Body of pancreas (tissue), 4 donors: Measurements from ENCODE around the gene GNB1. TPM values are rescaled to one million over a fixed set of nuclear protein-coding genes. Genes with fewer than 3 reads are reported as not detected.

Source experiments
- ATAC-seq: fragments of 150-250 bp; one replicate; pipeline ENCODE4 v1.9.1; 2016
- DNase-seq, 4 donors: peaks; one replicate each; pipeline ENCODE4 v3.0.0-alpha.2; 2019
- H3K27ac ChIP-seq, 4 donors: fragments of 200-600 bp; sonication (generic); 1 replicate in 3 of 4; 2 replicates in 1 of 4; pipeline versions ENCODE4 v1.5.1 to v1.6.1; 2016 to 2019; ENCODE audit warnings: mild to moderate bottlenecking in 1 of 4, mixed read lengths in 1 of 4, moderate library complexity in 1 of 4
- H3K27me3 ChIP-seq, 2 donors: fragments of 200-600 bp; sonication (generic); one replicate each; pipeline ENCODE4 v1.6.0; 2016; ENCODE audit warnings: mild to moderate bottlenecking in 1 of 2
- H3K36me3 ChIP-seq, 2 donors: fragments of 200-600 bp; sonication (generic); replicated peaks in 1 of 2; 2 replicates each; pipeline ENCODE4 v1.5.1; 2016; ENCODE audit warnings: low read depth in 2 of 2; ENCODE audit not compliant: insufficient read depth in 1 of 2
- H3K4me1 ChIP-seq: fragments of 200-600 bp; sonication (generic); one replicate; pipeline ENCODE4 v1.6.0; 2016
- H3K4me3 ChIP-seq, 2 donors: fragments of 200-600 bp; sonication (generic); 1 replicate in 1 of 2; 2 replicates in 1 of 2; pipeline ENCODE4 v1.5.1; 2016 to 2019
- H3K9me3 ChIP-seq, 3 donors: fragments of 200-600 bp; sonication (generic); 1 replicate in 2 of 3; 2 replicates in 1 of 3; pipeline ENCODE4 v1.5.1; 2016
- POLR2A ChIP-seq, 3 donors: fragments of 450-650 bp; IDR thresholded peaks; one replicate each; pipeline ENCODE4 v1.6.1; 2016; ENCODE audit warnings: antibody characterized with exemption in 3 of 3, mild to moderate bottlenecking in 2 of 3
- WGBS, 2 donors: methylation state at CpG; one replicate each; pipeline ENCODE4 v1.1.5; 2017; 5-methylcytosine and 5-hydroxymethylcytosine counted together
- intact Hi-C: fragments of 100-400 bp; cut with DNase I; formaldehyde crosslinking; loops from one replicate; pipeline ENCODE4 v1.15.1; 2023
- total RNA-seq, 2 donors: library from RNA; depleted of rRNA; stranded (reverse); fragments of >200 nt; gene quantifications; one replicate each; pipeline ENCODE4 v1.1.0, GENCODE V29; 2016
- TF ChIP-seq, protein P1 (sequence below), 7 experiments: fragments of 450-650 bp in 4 of 7; fragments of 200-600 bp in 3 of 7; sonication (generic) in 3 of 7; IDR thresholded peaks; one replicate each; pipeline ENCODE4 v1.5.1; 2016 to 2019; ENCODE audit warnings: antibody characterized with exemption in 7 of 7

The GNB1 gene
- total RNA-seq, 2 donors from 2014 or later = 71.3 to 79.1 TPM

DNA sequence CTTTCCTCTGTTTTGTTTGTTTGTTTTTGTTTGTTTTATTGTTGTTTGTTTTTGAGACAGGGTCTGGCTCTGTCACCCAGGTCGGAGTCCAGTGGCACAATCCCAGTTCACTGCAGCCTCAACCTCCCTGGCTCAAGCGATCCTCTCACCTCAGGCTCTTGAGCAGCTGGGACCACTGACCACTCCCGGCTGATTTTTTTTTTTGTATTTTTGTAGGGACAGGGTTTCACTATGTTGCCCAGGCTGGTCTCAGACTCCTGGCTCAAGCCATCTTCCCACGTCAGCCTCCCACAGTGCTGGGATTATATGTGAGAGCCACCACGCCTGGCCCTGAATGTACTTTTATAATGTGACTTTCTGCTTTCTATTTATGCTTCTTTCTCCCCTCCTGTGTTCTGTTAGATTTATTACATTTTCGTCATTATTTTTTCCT, 19.2 kb upstream of the GNB1 start:
- H3K27ac ChIP-seq = peak overlapping the region in 2 of 4 donors; percentile 91 to 95
- H3K27me3 ChIP-seq = no peaks in the 10 kb centered on the region
- no peaks in the 10 kb centered on the region for H3K36me3 ChIP-seq
- DNase-seq (peak in 1 of 4 donors; percentile 1), ATAC-seq (no peak)
- intact Hi-C loops = no loop called here
- H3K4me3 ChIP-seq = no peak overlapping the region
- TF ChIP-seq, protein P1, sequence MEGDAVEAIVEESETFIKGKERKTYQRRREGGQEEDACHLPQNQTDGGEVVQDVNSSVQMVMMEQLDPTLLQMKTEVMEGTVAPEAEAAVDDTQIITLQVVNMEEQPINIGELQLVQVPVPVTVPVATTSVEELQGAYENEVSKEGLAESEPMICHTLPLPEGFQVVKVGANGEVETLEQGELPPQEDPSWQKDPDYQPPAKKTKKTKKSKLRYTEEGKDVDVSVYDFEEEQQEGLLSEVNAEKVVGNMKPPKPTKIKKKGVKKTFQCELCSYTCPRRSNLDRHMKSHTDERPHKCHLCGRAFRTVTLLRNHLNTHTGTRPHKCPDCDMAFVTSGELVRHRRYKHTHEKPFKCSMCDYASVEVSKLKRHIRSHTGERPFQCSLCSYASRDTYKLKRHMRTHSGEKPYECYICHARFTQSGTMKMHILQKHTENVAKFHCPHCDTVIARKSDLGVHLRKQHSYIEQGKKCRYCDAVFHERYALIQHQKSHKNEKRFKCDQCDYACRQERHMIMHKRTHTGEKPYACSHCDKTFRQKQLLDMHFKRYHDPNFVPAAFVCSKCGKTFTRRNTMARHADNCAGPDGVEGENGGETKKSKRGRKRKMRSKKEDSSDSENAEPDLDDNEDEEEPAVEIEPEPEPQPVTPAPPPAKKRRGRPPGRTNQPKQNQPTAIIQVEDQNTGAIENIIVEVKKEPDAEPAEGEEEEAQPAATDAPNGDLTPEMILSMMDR (IDR thresholded peaks at IDR 0.05) = no peak
- TF ChIP-seq POLR2A (IDR thresholded peaks at IDR 0.05) = no peak
- no peaks in the 10 kb centered on the region for H3K9me3 ChIP-seq
- peaks cover 55% of the 10 kb centered on the region for H3K4me1 ChIP-seq
- 66 to 80% methylated on average over 6 of the region's 6 CpGs for WGBS, 2 donors

DNA sequence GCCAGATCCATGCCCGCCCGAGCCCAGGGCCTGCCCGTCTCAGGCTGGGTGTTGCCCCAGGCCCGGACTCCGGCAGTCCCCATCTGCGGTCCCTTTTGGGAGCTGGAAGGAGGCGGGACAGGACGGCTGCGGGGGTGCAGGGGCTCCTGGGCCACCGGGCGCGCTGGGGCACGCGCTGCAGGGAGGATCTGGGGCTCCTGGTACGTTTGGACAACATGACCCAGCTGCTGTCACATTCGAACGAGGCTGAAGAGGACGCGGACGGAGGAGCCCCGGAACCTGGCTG, 17.6 kb upstream of the GNB1 start:
- Histone ChIP-seq H3K4me3 (peak overlapping the region; percentile 54 to 71), H3K4me1 (peaks cover 39% of the 10 kb centered on the region), H3K27ac (peak overlapping the region; percentile 81 to 95 (median 88)), H3K9me3 (no peaks in the 10 kb centered on the region), H3K27me3 (no peaks in the 10 kb centered on the region), H3K36me3 (no peaks in the 10 kb centered on the region)
- ATAC-seq (peak; percentile 21), DNase-seq (peak in 2 of 4 donors; percentile 43 to 52)
- TF ChIP-seq, protein P1 (IDR thresholded peaks at IDR 0.05) = no peak
- no peak for TF ChIP-seq POLR2A (IDR thresholded peaks at IDR 0.05)
- intact Hi-C loops = no loop called here
- WGBS, 2 donors = 4% methylated on average over 21 of the region's 21 CpGs; no CpG with 5 or more reads in 1 of the 2 donors

DNA sequence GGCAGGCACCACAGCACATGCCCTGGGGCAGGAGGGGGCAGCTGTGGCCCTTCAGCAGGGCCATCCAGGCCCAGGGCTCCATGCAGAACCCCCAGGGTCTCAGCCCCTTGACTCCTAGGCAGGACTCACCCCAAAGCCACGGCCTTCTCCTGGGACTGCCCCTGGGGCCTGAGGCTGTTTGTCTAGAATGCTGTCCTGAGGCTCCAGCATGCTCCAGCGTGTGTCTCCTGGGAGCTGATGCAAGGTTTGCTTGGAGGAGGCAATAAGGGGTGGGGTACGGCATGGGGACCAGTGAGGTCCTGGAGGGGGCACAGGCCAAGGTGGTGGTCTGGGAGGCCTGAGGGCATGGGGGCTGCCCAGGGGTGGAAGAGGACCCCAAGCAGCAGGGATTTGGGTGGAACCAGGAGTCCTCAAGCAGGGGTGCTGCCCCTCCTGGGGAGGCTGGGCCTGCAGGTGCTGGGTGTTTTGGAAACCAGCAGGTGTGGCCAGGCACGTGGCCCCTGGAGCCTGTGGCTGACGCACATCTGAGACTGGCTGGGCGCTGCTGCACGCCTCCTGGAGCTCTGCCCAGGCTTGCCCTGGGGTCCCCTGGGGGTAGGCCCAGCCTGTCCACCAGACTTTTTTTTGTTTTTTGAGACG, 16.3 kb upstream of the GNB1 start:
- H3K4me1 ChIP-seq = peaks cover 39% of the 10 kb centered on the region
- ATAC-seq (no peak), DNase-seq (peak in 3 of 4 donors; percentile 35 to 55 (median 45))
- H3K4me3 ChIP-seq = no peak overlapping the region
- H3K9me3 ChIP-seq = no peaks in the 10 kb centered on the region
- H3K27me3 ChIP-seq = no peaks in the 10 kb centered on the region
- WGBS, 2 donors = 51 to 74% methylated on average over 6 to 7 of the region's 8 CpGs
- peak overlapping the region in 1 of 4 donors; percentile 18 for H3K27ac ChIP-seq
- TF ChIP-seq, protein P1 (IDR thresholded peaks at IDR 0.05) = no peak
- TF ChIP-seq POLR2A (IDR thresholded peaks at IDR 0.05) = no peak
- H3K36me3 ChIP-seq = no peaks in the 10 kb centered on the region
- intact Hi-C loops = no loop called here

DNA sequence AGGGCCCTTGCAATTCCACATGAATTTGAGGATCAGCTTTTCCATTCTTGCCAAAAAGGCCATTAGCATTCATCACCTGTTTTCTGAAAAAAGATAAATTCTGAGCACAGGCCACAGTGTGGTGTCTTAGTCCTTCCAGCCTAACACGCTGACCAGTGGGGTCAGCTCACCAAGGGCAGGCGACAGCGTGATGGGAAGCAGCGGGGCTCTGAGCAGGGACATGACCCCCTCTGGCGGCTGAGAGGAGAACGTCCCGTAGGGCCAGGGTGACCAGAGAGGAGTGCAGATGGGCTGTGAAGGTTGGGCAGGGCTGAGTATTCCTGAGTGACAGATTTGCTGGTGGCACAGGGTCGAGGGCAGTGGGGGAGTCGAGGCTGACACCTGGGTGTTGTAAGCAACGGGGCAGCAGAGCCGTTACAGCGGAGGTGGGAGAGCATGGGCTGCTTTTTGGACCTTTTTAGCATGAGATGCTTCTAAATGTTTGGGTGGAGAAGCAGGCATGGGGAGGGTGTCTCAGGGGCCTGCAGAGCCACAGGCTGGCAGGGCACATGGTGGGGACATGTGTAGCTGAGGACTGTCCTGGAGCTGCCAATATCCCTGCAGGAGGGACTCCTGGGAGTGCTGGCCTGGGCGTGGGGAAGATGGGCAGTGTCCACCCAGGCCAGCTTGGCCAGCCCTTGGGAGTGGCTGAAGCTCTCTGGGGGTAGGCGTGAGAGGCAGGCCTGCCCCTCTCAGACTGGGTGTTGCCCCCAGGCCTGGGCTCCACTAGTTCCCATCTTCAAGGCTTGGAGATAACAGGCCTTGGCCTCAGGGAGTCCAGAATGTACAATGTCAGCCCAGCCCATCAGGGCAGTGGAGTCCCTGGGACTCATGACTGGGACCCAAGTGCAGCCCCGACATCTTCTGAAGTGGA, 15.6 kb upstream of the GNB1 start:
- ATAC-seq (peak; percentile 66), DNase-seq (peak; percentile 82 to 87 (median 86))
- no peak for TF ChIP-seq POLR2A (IDR thresholded peaks at IDR 0.05)
- TF ChIP-seq, protein P1 (IDR thresholded peaks at IDR 0.05) = peak; percentile 77 to 95 (median 90)
- 8 to 20% methylated on average over 12 to 15 of the region's 15 CpGs for WGBS, 2 donors
- Histone ChIP-seq H3K36me3 (no peaks in the 10 kb centered on the region), H3K27ac (peak overlapping the region in 1 of 4 donors; percentile 18), H3K4me3 (no peak overlapping the region), H3K4me1 (peaks cover 39% of the 10 kb centered on the region), H3K27me3 (no peaks in the 10 kb centered on the region), H3K9me3 (no peaks in the 10 kb centered on the region)
- intact Hi-C loops = no loop called here
